ENCODE data around the gene ABCC3.
A peak's percentile ranks its signal among the peaks of the same experiment; 100 is the strongest.
"Not testable (repeated sequence)": the region's sequence is repeated elsewhere in the genome, so short reads cannot be mapped to it uniquely, and the experiment has no call there.

The ABCC3 gene

GRCh38 chr17:50666316-50666715, 31.6 kb downstream of the ABCC3 start:
- no peak for DNase-seq (ENCODE audit: low spot score)

DNA sequence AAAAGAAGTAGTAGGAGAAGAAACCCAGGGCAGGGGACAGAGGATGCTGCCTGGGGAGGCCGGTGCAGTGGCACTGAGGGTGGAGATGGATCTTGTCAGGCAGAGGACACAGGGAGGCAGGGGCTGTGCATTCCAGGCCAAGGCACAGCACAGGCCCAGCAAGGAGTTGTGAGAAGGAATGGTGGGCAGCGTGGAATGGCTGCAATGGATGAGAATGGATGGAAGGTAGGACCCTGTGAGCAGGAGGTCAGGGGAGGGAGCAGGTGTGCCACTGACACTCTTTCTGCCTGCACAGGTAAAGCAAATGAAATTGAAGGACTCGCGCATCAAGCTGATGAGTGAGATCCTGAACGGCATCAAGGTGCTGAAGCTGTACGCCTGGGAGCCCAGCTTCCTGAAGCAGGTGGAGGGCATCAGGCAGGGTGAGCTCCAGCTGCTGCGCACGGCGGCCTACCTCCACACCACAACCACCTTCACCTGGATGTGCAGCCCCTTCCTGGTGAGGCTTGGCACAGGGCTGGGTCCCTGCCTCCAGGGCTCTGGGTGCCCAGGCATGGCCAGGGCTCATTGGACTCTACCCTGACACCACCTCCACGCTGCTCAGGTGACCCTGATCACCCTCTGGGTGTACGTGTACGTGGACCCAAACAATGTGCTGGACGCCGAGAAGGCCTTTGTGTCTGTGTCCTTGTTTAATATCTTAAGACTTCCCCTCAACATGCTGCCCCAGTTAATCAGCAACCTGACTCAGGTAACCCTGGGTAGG, 32.8 kb downstream of the ABCC3 start:
- DNase-seq (ENCODE audit: low spot score): no peak

DNA sequence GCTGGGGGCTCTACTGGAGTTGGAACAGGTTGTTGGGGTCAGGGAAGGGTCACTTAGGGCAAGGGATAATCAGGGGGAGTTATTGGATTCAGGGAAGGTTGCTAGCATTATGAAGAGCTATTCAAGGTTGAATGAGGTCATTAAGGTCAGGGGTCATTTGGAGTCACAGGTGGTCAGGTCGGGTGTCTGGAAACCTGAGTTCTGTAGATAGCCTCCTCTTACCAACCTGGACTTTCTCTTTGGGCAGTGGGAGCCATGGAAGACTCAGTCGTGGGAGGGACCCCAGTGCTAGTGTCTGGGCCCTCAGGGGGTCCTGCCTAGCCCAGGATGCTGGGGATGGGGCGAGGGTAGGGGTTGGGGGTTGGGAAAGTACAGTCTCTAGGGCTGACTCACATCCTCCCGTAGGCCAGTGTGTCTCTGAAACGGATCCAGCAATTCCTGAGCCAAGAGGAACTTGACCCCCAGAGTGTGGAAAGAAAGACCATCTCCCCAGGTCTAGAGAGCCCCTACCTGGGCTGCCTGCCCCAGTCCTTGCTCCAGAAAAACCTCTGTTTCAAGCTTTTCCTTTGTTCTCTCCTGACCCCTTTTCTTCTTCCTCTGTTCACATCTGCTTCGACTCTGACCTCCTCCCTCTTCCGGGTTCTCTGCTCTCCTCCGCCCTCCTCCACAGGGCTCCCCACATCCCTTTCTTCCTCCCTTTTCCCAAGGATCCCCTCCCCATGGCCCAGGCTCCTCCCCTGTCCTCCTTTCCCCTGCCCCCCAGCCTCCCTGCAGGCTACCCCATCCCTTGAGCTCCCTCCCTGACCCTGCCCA, 33.5 kb downstream of the ABCC3 start:
- DNase-seq (ENCODE audit: low spot score): peak; percentile 41

- no peak for DNase-seq (ENCODE audit: low spot score)
Observed at GRCh38 chr17:50668838-50669581, 34.3 kb downstream of the ABCC3 start.

- no peak for DNase-seq (ENCODE audit: low spot score)
Observed at GRCh38 chr17:50672071-50672470, 37.4 kb downstream of the ABCC3 start.

DNA sequence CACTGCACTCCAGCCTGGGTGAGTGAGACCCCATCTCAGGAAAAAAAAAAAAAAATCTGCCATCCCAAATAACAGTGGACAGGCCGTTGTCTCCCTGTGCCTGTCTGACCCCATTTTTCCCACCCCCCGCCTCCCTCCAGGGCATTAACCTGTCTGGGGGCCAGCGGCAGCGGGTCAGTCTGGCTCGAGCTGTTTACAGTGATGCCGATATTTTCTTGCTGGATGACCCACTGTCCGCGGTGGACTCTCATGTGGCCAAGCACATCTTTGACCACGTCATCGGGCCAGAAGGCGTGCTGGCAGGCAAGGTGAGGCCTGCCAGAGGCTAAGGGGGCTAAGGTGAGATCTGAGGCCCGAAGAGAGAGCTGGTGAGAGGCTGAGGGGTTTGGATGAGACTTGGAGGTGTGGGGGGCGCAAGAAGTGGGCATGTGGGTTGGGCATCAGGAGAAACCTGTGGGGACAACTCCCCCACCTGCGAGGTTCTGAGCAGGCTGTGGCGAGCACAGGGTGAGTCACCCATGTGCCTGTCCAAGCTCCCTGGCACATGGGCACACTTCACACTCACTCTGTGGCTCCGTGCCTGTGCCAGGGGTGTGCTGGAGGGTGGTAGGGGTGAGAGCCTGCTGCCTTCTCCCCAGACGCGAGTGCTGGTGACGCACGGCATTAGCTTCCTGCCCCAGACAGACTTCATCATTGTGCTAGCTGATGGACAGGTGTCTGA, 38.3 kb downstream of the ABCC3 start:
- no peak for DNase-seq (ENCODE audit: low spot score)

DNA sequence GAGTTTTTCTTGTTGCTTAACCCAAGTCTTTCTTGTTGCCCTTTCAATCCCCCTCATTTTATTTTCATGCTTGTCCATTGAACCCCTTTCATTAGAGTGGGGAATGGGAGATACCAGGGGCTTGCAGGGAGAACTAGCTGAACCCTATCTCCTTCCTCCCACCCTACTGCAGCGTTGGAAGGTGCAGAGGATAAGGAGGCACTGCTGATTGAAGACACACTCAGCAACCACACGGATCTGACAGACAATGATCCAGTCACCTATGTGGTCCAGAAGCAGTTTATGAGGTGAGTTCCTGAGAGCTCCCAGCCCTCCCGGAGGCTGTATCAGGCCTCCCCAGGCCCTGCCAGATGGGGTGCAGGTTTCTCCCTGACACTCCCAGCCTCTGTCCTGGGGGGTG, 40.5 kb downstream of the ABCC3 start:
- no peak for DNase-seq (ENCODE audit: low spot score)

DNA sequence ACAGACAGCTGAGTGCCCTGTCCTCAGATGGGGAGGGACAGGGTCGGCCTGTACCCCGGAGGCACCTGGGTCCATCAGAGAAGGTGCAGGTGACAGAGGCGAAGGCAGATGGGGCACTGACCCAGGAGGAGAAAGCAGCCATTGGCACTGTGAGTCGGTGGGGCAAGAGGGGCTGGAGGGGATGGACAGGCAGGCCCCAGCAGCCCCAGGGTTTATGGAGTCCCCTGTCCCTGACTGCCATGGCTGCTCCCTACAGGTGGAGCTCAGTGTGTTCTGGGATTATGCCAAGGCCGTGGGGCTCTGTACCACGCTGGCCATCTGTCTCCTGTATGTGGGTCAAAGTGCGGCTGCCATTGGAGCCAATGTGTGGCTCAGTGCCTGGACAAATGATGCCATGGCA, 40.9 kb downstream of the ABCC3 start:
- no peak for DNase-seq (ENCODE audit: low spot score)

- no peak for DNase-seq (ENCODE audit: low spot score)
Observed at GRCh38 chr17:50676065-50676975, 41.6 kb downstream of the ABCC3 start.

- no peak for DNase-seq (ENCODE audit: low spot score)
Observed at GRCh38 chr17:50677851-50678375, 43.2 kb downstream of the ABCC3 start.

DNA sequence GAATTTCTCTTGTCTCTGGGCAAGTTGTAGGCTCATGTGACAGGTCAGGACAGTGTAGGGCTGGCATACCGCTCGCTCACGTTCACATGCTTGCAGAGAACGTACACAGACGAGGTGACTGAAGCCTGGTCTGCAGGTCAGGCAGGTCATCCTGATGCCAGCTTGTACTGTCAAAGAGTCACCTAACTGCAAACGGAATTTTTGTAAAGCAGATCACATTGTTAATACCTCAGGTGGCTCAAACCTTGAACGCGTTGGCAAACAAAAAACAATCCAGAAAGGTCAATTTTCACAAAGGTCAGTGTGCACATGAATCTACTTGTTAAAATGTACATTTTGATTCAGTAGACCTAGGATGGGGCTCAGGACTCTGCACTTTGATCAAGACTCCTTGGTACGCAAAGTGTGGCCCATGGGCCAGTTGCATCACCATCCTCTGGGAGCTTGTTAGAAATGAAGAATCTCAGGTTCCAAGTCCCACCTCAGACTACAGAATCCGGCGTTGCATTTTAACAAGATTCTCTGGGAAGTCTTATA, 44.4 kb downstream of the ABCC3 start:
- no peak for DNase-seq (ENCODE audit: low spot score)

- no peak for DNase-seq (ENCODE audit: low spot score)
Observed at GRCh38 chr17:50680126-50680525, 45.4 kb downstream of the ABCC3 start.

DNA sequence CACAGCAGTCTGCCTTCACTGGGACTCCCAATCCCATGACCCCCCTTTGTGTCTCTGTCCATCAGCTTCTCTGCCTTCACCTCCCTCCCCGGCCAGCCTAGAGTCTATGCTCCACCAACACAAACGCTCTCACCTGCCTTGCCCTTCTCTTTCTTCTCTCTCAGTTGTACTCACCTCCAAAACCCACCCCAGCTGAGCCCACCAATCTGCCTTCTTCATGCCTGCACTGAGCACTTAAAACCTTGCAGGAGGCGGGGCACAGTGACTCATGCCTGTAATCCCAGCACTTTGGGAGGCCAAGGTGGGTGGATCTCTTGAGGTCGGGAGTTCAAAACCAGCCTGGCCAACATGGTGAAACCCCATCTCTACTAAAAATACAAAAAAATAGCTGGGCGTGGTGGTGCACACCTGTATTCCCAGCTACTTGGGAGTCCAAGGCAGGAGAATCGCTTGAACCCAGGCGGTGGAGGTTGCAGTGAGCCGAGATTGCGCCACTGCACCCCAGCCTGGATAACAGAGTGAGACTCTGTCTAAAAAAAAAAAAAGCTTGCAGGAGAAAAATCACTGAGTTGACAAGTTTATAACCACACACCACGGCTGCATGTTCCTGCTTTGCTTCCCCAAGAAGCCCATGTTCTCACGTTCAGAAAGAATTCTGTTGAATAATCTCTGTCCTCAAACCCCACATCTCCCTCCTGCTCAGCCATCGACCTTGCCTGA, 46.0 kb downstream of the ABCC3 start:
- not testable (repeated sequence) for DNase-seq (ENCODE audit: low spot score)

DNA sequence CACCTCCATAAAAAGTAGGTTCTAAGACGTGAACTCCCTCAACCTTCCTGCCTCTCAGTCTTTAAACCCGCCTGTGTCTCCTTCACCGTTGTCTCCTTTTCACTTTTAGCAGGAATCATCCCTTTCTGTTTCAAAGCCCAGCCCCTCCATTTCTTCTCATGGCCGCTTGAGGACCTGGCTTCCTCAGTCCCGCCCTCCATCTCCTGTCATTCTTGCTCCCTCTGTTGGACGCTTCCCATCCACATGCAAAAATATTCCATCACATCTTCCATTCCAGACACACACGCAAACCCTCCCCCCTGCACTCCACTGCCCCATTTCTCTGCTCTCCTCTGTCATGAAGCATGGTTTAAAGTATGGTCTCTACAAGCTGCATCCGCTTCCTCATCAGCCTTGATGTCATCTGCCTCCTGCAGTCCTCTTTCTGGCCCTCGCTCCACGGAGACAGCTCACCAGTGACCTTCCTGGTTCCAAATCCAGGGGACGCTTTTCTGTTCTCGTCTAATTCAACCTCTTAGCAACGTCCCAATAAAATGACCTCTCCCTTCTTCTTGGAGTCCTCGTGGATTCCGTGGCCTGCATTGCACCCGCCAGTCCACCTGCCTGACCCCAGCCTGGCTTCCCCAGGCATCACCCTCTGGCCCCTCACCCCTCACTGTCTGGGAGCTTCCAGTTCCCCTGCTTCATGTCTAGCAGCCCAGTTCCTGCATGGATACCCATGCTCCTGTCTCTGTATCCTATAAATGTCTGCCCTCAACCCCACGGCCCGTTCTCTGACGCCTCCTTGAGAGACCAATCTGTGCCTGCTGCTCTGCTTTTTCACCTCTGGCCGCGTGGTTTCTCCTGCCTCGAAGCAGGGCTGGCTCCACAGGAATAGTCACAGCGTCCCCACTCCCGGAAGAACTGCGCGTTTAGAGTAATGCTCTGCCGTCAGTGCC, 46.9 kb downstream of the ABCC3 start:
- peak; percentile 67 for DNase-seq (ENCODE audit: low spot score)

- DNase-seq (ENCODE audit: low spot score): no peak
Observed at GRCh38 chr17:50682441-50682840, 47.8 kb downstream of the ABCC3 start.

GRCh38 chr17:50682938-50683337, 48.3 kb downstream of the ABCC3 start:
- DNase-seq (ENCODE audit: low spot score): no peak

DNA sequence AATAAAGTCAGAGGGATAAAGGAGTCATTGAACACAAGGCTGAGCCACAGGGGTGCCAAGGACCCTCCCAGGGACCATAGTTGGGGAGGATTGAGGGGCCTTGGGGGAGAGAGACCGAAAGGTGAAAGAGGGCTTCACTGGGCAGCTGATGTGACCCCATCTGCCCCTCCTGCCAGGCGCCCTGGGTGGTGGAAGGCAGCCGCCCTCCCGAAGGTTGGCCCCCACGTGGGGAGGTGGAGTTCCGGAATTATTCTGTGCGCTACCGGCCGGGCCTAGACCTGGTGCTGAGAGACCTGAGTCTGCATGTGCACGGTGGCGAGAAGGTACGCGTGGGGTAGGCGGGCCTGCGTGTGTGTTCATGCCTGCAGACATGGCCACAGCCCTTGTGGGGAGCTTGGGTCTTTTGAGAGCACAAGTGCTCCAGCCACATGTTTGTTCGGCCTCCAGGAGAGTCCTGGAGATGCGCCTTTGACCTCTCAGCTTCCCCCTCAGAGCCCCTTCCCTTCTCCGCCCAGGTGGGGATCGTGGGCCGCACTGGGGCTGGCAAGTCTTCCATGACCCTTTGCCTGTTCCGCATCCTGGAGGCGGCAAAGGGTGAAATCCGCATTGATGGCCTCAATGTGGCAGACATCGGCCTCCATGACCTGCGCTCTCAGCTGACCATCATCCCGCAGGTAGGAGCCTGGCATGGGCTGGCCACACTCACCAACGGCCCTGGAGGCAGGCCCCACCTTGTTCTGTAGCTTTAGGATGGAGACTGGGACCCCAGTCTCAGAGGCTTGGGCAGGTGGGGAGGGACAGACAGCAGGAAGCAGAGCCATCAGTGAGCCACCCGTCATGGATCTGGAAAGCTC, 49.0 kb downstream of the ABCC3 start:
- no peak for DNase-seq (ENCODE audit: low spot score)

- DNase-seq (ENCODE audit: low spot score): no peak
Observed at GRCh38 chr17:50684288-50684611, 49.6 kb downstream of the ABCC3 start.

Measured in kidney tubule cell (primary cell).